Activated CD8-positive, alpha-beta memory T cell treated with anti-CD3 and anti-CD28 coated beads, Interleukin-2, amount 50 U/mL, for 1 hour (primary cell): ENCODE measurements around the gene OR13C3.
"Not testable (repeated sequence)": the region's sequence is repeated elsewhere in the genome, so short reads cannot be mapped to it uniquely, and the experiment has no call there.

Source experiments
- DNase-seq: peaks from one replicate; pipeline ENCODE4 v3.0.0-alpha.2; 2020; ENCODE audit errors: extremely low read depth

OR13C3 gene

GRCh38 chr9:104536756-104537155, at the start of gene OR13C3:
Gene OR13C3, minus strand, starts transcription at chr9:104536856. Its CDS starts 133 bp downstream, at chr9:104536723.
- DNase-seq = no peak

GRCh38 chr9:104580562-104580961, 43.9 kb upstream of the OR13C3 start:
- no peak for DNase-seq

GRCh38 chr9:104577263-104577662, 40.6 kb upstream of the OR13C3 start:
- no peak for DNase-seq

GRCh38 chr9:104575456-104575855, 38.8 kb upstream of the OR13C3 start:
- DNase-seq = no peak

- DNase-seq = no peak
These were observed 36.0 kb upstream of the OR13C3 start for GRCh38 chr9:104572612-104573011.

- no peak for DNase-seq
These were observed 32.2 kb upstream of the OR13C3 start, which contains the start of gene OR13C8 for GRCh38 chr9:104568868-104569267. Gene OR13C8, plus strand, starts transcription at chr9:104569168. Its CDS starts 0 bp downstream, at chr9:104569168.

GRCh38 chr9:104564358-104564757, 27.7 kb upstream of the OR13C3 start:
- no peak for DNase-seq

- DNase-seq = no peak
These were observed 20.4 kb upstream of the OR13C3 start for GRCh38 chr9:104556830-104557634.

- no peak for DNase-seq
These were observed 18.9 kb upstream of the OR13C3 start for GRCh38 chr9:104555521-104555920.

GRCh38 chr9:104553261-104553660, 16.6 kb upstream of the OR13C3 start:
- DNase-seq = no peak

- DNase-seq = no peak
These were observed 8.0 kb upstream of the OR13C3 start for GRCh38 chr9:104544644-104545043.

GRCh38 chr9:104539275-104539674, 2.6 kb upstream of the OR13C3 start:
- DNase-seq = no peak

GRCh38 chr9:104527109-104527508, 9.5 kb downstream of the OR13C3 start, which contains the start of gene OR13C4:
Gene OR13C4, minus strand, starts transcription at chr9:104527209. Its CDS starts 0 bp downstream, at chr9:104527209.
- no peak for DNase-seq

GRCh38 chr9:104520241-104520640, 16.4 kb downstream of the OR13C3 start:
- not testable (repeated sequence) for DNase-seq

- no peak for DNase-seq
These were observed 21.8 kb downstream of the OR13C3 start for GRCh38 chr9:104514901-104515300.

- no peak for DNase-seq
These were observed 30.1 kb downstream of the OR13C3 start for GRCh38 chr9:104506565-104506964.

GRCh38 chr9:104503963-104504362, 32.7 kb downstream of the OR13C3 start, which contains the start of gene OR13F1:
Gene OR13F1, plus strand, starts transcription at chr9:104504263. Its CDS starts 0 bp downstream, at chr9:104504263.
- DNase-seq = no peak

GRCh38 chr9:104503440-104503839, 33.2 kb downstream of the OR13C3 start:
- no peak for DNase-seq

GRCh38 chr9:104494808-104495207, 41.8 kb downstream of the OR13C3 start:
- no peak for DNase-seq
